MM.1S (cell line): ENCODE data around the gene EPYC.

ENCODE experiments used
- CTCF ChIP-seq: fragments of 300-600 bp; sonication (generic); IDR thresholded peaks from 2 replicates; pipeline ENCODE4 v1.5.1; 2016; ENCODE audit warnings: antibody characterized with exemption, low read length, mixed read lengths
- EZH2 ChIP-seq: fragments of 300-600 bp; sonication (generic); optimal IDR thresholded peaks from 2 replicates; pipeline ENCODE3; 2017; ENCODE audit warnings: low read depth, mild to moderate bottlenecking, antibody characterized with exemption, low read length, mixed read lengths
- EZH2phosphoT487 ChIP-seq: fragments of 300-600 bp; sonication (generic); IDR thresholded peaks from 2 replicates; pipeline ENCODE4 v1.6.1; 2018; ENCODE audit warnings: antibody characterized with exemption, low read length

- TF ChIP-seq CTCF: no peak
- TF ChIP-seq EZH2: no peak
- no peak for TF ChIP-seq EZH2phosphoT487
These were observed 28.5 kb upstream of the EPYC start for GRCh38 chr12:91033251-91033650.
